NB4 (cell line): ENCODE results near the gene CSAD.

Experiments
- MYC ChIP-seq: IDR thresholded peaks from 2 replicates; pipeline ENCODE4 v1.6.1; 2011; ENCODE audit warnings: low read depth, low read length
- POLR2A ChIP-seq: IDR thresholded peaks from 2 replicates; pipeline ENCODE4 v1.6.1; 2011; ENCODE audit warnings: mild to moderate bottlenecking; ENCODE audit not compliant: insufficient read length; ENCODE audit errors: extremely low read depth
- TF ChIP-seq, protein P1 (sequence below): IDR thresholded peaks from one replicate; pipeline ENCODE4 v1.5.1; 2012; ENCODE audit warnings: low read depth, low read length
- TF ChIP-seq, protein P2 (sequence below): IDR thresholded peaks from 2 replicates; pipeline ENCODE4 v1.6.1; 2011; ENCODE audit warnings: low read depth, low read length

DNA sequence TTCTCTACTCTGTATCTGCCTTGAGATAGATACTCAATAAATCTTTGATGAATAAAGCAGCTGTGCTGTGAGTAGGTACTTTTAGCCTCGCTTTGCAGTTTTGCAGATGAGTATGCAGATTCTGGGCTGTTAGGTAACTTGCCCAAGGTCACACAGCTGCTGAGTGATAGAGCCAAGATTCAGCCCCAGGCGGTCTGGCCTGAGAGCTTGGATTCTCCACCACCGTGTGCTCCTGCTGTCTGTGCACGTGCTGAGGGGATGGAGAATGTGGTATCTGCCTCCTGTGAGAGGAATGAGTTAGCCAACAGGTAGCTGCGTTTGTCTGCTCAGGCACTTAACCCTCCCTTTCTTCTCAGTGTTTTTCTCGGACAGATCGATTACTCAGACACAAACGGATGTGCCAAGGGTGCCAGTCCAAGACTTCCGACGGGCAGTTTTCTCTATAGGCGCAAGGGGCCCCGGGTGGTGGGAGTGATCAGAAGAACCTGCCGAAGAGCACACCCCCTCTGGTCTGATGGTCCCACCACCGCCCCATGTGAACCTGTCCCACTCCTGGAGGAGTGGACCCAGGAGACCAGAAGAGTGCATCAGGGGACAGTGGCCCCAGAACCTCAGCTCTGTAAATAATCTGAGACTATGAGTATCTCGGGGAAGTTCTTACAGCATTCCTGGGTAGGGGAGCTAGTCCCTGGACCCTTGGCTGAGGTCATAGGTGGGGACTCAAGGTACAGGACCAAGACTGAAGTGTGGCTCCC lies 6.6 kb upstream of the CSAD start:
- TF ChIP-seq, protein P1, sequence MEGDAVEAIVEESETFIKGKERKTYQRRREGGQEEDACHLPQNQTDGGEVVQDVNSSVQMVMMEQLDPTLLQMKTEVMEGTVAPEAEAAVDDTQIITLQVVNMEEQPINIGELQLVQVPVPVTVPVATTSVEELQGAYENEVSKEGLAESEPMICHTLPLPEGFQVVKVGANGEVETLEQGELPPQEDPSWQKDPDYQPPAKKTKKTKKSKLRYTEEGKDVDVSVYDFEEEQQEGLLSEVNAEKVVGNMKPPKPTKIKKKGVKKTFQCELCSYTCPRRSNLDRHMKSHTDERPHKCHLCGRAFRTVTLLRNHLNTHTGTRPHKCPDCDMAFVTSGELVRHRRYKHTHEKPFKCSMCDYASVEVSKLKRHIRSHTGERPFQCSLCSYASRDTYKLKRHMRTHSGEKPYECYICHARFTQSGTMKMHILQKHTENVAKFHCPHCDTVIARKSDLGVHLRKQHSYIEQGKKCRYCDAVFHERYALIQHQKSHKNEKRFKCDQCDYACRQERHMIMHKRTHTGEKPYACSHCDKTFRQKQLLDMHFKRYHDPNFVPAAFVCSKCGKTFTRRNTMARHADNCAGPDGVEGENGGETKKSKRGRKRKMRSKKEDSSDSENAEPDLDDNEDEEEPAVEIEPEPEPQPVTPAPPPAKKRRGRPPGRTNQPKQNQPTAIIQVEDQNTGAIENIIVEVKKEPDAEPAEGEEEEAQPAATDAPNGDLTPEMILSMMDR, result no peak
- TF ChIP-seq POLR2A (no peak), MYC (no peak)
- TF ChIP-seq, protein P2, sequence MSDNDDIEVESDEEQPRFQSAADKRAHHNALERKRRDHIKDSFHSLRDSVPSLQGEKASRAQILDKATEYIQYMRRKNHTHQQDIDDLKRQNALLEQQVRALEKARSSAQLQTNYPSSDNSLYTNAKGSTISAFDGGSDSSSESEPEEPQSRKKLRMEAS, result no peak
